Transverse colon (tissue), 3 donors: ENCODE measurements around the gene PAGR1.

Source experiments
- EP300 ChIP-seq: sonication (generic); formaldehyde crosslinking; IDR thresholded peaks from one replicate; pipeline ENCODE4 v1.6.1; 2017; ENCODE audit warnings: antibody characterized with exemption, low read depth
- TF ChIP-seq, protein P1 (sequence below), 5 experiments: fragments of 200-600 bp in 3 of 5; fragments of 450-650 bp in 2 of 5; sonication (generic) in 3 of 5; IDR thresholded peaks; 1 replicate in 2 of 5; 2 replicates in 3 of 5; pipeline ENCODE4 v1.5.1; 2016 to 2017; ENCODE audit warnings: antibody characterized with exemption in 5 of 5, inconsistent platforms in 3 of 5, mild to moderate bottlenecking in 2 of 5, moderate library complexity in 1 of 5

DNA sequence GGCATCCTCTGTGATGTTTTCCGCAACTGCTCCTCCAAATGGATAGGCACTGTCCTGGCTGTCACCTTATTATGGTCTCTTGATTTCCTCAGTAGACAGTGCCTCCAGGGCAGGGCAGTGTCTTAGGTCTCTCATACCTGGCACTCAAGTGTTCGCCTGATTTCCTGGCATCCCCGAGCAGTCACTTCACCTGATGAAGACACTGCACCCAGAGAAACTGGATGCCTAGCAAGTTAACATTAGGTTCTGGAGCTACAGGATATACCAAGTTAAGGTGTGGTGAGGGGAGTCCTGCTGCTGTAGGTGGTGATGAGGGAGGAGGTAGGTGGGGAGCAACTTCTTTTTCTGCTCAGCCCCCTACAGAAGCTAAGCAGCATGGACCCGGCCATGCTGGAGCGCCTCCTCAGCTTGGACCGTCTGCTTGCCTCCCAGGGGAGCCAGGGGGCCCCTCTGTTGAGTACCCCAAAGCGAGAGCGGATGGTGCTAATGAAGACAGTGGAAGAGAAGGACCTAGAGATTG, 13.5 kb upstream of the PAGR1 start:
- TF ChIP-seq EP300 = no peak
- TF ChIP-seq, protein P1, sequence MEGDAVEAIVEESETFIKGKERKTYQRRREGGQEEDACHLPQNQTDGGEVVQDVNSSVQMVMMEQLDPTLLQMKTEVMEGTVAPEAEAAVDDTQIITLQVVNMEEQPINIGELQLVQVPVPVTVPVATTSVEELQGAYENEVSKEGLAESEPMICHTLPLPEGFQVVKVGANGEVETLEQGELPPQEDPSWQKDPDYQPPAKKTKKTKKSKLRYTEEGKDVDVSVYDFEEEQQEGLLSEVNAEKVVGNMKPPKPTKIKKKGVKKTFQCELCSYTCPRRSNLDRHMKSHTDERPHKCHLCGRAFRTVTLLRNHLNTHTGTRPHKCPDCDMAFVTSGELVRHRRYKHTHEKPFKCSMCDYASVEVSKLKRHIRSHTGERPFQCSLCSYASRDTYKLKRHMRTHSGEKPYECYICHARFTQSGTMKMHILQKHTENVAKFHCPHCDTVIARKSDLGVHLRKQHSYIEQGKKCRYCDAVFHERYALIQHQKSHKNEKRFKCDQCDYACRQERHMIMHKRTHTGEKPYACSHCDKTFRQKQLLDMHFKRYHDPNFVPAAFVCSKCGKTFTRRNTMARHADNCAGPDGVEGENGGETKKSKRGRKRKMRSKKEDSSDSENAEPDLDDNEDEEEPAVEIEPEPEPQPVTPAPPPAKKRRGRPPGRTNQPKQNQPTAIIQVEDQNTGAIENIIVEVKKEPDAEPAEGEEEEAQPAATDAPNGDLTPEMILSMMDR (IDR thresholded peaks at IDR 0.05) = no peak
